Bone marrow (tissue), 2 donors: Measurements from ENCODE around the gene GAL.

Experiments
- DNase-seq, 2 donors: peaks; one replicate each; lab custom pipeline; 2025; lab: John Stamatoyannopoulos, UW

Gene GAL

GRCh38 chr11:68682531-68682961, 1.8 kb upstream of the GAL start:
- DNase-seq: no peak

DNA sequence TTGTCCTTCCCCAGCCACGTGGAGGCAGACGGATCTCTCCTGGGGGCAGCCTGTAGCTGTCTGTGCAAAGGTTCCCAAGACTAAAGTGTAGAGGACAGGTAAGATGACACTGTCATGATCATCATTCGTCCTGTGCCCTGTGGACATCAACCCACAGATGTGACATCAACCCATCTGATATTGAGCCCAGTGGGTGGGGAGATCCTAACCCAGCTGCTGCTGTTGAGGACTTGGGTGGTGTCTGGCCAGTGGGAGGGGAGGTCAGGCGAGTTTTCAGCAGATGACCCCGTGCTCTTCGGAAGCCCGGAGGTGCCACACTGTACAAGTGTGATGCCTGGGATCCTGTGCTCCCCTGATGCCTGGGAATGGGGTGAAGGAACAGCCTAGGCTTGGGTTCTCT, 1.2 kb upstream of the GAL start:
- no peak for DNase-seq

- no peak for DNase-seq
Observed at GRCh38 chr11:68683536-68684384, 584 bp upstream of the GAL start.

DNA sequence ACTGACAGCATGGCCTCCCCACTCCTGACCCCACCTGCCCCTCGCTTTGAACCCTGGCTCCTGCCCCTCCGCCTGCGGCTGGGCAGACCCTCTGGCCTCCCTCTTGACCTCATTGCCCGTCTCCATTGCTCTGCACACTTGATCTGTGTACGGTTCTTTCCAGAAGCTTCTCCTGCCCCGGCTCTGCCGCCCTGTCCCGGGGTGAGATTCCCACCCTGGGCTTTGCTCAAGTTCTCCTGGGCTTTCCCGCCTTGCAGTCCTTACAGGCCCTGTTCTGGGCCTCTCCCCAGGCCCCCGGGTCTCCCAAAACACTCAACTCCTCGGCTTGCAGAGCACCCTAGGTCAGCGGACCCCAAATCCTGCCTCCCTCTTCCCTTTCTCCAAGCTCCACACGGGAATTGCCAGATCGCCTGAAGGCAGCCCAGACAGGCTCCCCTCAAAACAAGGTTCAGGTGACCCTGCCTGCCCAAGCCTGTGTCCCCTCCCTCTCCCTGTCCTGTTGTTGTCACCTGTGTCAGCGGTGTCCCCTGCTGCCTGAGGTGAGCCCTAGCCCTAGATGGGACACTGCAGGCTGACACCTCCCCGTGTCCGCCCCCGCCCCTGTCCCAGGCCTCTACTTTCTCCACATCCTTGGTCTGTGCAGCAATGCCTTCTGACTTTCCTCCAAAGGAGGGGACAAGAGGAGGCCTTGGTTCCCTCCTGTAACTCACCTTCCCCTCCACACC, 1.5 kb downstream of the GAL start:
- no peak for DNase-seq

DNA sequence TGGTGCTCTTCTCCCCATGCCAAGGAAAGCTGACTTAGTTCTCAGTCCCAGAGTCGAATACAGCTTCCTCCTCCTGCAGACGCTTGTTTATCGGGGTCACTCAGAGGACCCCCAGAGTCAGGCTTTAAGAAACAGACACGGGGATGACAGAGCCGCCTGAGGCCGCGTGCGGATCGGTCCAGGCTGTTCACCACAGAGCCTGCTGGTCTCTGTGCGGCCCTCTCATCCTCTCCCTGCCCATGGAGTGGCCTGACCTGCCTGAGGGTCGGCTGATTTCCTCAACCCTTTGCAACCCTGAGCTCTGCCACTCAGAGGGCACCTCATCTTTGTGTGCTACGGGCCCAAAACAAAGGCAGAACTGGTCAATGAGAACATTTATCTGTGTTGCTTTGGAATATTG, 2.1 kb downstream of the GAL start:
- no peak for DNase-seq

DNA sequence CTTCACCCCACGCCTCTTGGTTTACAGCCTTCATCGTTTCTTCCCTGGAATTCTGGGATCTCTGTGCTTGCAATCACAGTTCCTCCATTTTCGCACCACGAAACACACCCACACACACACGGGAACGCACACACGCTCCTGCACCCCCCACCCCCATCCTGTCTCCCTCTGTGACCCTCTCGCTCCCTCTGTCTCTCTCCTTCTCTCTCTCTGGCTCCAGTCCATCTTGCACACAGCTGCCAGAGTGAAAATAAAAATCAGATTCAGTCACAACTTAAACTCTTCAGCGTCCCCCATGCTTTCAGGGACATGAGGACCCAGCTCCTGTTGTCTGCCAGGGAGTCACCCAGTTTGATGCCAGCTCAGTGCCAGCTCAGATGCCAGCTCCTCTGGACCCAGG, 3.0 kb downstream of the GAL start:
- no peak for DNase-seq

GRCh38 chr11:68687986-68688385, 3.6 kb downstream of the GAL start:
- DNase-seq: no peak

DNA sequence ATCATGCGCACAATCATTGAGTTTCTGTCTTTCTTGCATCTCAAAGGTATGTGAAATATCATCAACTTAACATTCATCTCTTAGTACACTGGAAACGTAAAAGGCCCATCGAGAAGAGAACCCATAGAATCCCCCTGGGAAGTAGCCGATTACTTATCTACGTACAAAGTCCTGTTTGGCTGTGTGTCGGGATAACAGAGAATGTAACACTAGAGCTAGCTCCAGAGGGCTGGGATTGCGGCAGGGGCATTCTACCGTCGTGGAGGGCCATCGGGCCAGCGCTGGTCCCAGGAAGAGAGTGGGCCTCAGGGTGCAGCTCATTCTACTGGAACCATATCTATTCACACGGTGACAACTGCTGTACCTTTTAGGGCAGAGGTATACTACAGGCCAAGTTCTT, 4.5 kb downstream of the GAL start:
- no peak for DNase-seq

GRCh38 chr11:68689737-68690625, 5.6 kb downstream of the GAL start:
- DNase-seq: no peak

GRCh38 chr11:68690671-68691401, 6.5 kb downstream of the GAL start:
- no peak for DNase-seq

DNA sequence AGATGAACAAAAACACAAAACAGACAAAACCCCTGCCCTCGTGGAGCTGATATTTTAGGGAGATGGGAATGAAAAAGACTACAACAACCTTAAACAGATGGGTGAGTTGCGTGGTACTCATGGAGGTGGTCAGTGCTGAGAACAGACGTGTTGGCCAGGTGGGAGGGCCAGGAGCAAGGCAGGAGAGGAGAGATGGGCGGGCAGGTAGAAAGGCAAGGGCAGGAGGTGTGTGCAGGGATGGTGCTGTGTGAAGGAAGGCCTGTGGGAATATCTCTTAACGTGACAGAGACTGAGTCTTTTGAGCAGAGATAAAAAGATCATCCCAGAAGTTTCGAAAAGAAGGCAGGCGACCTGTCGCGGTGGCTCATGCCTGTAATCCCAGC, 7.0 kb downstream of the GAL start:
- no peak for DNase-seq

DNA sequence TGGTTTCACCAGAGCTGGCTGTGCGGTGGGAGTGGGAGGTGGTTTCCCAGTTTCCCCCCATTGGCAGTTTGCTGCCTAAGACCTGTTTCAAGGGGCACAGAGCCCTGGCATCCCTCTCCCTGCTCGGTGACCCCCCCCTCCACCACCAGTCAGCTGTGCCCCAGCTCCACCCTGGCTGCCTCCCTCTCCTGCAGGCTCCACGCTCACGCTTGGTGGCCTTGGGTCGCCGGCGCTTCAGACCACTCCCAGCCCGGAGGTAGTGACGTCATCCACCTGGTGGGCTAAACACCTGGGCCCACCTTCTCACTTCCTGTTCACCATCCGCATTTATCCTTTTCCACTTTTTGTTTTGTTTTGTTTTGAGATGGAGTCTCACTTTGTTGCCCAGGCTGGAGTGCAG, 7.8 kb downstream of the GAL start:
- DNase-seq: no peak

DNA sequence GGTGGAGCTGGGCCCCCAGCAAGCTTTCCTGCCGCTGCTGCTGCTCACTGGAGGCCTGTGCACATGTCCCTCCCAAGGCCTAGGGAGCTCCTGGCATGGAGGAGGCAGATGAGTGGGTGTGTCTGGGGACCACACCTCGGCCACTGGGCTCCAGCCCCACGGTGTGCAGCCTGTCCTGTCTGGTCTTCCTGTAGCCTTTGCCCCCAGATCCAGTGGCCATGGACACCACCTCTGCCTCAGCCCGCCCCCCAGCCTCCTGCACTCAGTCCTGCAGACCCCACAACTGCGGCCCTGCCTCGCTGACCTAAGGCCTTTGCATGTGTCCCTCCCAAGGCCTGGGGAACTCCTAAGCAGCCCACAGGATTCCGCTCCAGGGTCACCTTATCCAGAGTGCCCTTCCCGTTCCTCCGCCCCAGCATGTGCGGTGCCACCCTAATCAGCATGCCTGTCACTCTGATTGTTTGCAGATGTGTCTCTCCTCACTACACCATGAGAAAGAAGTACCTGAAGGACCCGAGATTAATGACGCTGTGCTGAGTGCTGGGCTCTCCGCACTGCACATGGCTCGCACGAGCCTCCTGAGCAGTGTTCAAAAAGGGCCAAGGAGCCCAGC, 8.6 kb downstream of the GAL start:
- DNase-seq: no peak

DNA sequence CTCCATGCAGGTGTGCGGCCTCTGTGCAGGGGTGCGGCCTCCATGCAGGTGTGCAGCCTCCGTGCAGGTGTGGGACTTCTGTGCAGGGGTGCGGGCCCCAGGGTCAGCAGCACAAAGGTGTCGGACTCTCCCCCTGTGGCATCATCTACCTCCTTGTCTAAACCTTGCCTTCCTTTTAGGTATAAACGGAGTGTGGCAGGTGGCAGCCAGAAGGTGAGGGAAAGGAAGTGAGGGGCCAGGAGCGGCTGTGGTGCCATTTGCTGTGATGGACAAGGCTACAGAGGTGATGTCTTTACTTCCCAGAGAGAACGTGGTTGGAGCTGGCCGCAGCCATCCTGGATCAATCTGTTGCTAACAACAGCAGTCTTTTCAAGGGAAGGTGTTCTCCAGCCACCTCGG, 9.1 kb downstream of the GAL start:
- DNase-seq: no peak

DNA sequence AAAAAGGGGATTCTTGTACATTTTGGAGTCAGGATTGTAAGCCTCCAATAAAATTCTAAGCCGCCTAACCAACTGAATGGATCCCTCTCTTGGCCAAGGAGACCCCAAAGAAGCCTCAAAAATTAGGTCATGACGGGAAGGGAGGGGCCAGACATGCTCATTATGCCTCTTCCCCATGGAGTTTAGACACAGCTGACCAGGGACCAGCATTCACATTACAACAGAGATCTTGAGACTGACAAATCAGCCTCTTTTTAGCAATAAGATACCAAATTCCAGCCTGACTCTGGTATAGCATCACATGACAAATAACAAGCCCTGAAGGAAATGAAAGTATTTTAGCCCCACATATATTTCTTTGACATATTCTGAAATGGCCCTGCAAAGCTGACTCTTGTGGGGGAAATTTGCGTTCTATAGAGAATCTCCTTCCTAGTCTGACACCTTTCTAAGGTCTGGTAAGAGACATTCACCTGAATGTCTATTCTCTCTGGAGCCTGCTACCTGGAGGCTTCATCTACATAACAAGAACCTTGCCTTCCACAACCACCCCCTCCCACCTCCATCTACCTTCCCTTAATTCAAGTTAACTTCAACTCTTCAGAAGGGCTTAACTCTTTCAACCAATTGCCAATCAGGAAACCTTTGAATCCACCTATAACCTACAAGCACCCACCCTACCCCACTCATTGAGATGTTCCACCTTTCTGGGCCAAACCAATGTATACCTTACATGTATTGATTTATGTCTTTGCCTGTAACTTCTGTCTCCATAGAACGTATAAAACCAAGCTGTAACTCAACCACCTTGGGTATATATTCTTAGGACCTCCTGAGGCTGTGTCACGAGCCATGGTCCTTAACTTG, 10.3 kb downstream of the GAL start:
- no peak for DNase-seq

GRCh38 chr11:68695531-68695930, 11.2 kb downstream of the GAL start:
- DNase-seq: no peak

DNA sequence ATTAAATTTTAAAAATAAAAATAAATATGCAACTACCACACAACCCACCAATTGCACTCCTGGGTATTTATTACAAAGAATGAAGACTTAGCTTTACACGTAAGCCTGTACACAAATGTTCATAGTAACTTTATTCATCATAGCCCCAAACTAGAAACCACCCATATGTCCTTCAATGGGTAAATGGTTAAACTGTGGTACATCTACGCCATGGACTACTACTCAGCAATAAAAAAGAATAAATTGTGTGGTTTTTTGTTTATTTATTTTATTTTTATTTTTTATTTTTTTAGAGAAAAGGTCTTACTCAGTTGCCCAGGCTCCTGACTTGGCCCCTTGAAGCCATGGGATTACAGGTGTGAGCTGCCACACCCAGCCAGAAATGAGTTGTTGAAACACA, 14.6 kb downstream of the GAL start:
- DNase-seq: no peak

GRCh38 chr11:68704887-68705286, 20.5 kb downstream of the GAL start:
- no peak for DNase-seq

GRCh38 chr11:68707527-68707926, 23.2 kb downstream of the GAL start:
- DNase-seq: no peak

- no peak for DNase-seq
Observed at GRCh38 chr11:68709062-68709461, 24.7 kb downstream of the GAL start.
